GM10266 (cell line): ENCODE results near the gene ESYT3.

Experiments used
- DNase-seq: peaks from one replicate; pipeline ENCODE4 v3.0.0; 2012; ENCODE audit errors: extremely low spot score
- TF ChIP-seq, protein P1 (sequence below): IDR thresholded peaks from 2 replicates; pipeline ENCODE4 v1.5.1; 2012; ENCODE audit warnings: mild to moderate bottlenecking, low read depth; ENCODE audit not compliant: control insufficient read depth, insufficient read depth; ENCODE audit errors: missing control alignments

Gene ESYT3

DNA sequence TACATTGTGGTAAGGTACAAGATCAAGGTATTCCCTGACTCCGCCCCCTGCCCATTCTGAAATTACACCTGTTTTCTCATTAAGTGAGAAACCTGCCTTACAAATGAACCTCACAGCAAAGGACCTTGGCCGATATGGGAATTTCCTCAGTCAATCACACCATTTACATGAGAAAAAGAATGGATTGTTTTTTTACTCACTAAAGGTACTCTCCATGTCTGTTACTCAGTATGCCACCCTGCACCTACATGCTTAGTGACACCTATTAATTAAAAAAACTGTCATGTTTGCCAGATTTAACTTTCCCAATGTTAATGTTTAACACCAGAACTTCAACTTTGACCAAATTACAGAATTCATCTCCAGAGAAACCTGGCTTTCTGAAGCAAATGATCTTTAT, 62.0 kb downstream of the ESYT3 start:
- DNase-seq, result no peak
- TF ChIP-seq, protein P1, sequence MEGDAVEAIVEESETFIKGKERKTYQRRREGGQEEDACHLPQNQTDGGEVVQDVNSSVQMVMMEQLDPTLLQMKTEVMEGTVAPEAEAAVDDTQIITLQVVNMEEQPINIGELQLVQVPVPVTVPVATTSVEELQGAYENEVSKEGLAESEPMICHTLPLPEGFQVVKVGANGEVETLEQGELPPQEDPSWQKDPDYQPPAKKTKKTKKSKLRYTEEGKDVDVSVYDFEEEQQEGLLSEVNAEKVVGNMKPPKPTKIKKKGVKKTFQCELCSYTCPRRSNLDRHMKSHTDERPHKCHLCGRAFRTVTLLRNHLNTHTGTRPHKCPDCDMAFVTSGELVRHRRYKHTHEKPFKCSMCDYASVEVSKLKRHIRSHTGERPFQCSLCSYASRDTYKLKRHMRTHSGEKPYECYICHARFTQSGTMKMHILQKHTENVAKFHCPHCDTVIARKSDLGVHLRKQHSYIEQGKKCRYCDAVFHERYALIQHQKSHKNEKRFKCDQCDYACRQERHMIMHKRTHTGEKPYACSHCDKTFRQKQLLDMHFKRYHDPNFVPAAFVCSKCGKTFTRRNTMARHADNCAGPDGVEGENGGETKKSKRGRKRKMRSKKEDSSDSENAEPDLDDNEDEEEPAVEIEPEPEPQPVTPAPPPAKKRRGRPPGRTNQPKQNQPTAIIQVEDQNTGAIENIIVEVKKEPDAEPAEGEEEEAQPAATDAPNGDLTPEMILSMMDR, result no peak

GRCh38 chr3:138497021-138497420, 62.6 kb downstream of the ESYT3 start:
- TF ChIP-seq, protein P1, result no peak
- DNase-seq, result no peak

DNA sequence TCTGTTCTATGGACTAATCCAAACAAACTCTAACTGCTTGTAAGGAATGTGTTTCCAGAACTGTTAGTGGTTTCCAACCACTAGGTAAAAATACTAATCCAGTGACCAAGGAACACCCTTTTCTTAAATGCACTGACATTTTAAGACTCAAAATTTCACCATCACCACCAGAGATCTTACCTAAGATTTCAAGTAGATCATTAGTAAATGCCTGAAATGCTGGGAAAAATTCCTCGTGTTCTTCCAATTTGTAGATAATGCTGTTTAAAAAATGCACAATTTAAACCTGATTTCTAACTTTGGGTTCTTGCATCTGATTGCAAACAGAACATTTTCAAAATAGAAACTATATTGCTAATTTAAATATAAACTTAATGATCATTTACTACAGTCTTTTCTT, 63.4 kb downstream of the ESYT3 start:
- no peak for DNase-seq
- TF ChIP-seq, protein P1, result no peak

- no peak for DNase-seq
- TF ChIP-seq, protein P1, result no peak
Observed at GRCh38 chr3:138498991-138499390, 64.6 kb downstream of the ESYT3 start.

GRCh38 chr3:138507524-138507923, 73.1 kb downstream of the ESYT3 start:
- DNase-seq, result no peak
- TF ChIP-seq, protein P1, result no peak

GRCh38 chr3:138509586-138509985, 75.2 kb downstream of the ESYT3 start:
- TF ChIP-seq, protein P1, result no peak
- DNase-seq, result no peak

GRCh38 chr3:138511945-138512344, 77.5 kb downstream of the ESYT3 start:
- DNase-seq, result no peak
- TF ChIP-seq, protein P1, result no peak
